Diencephalon (tissue), 1 donor: ENCODE data around the gene OR5B2. TPM values are rescaled to one million over a fixed set of nuclear protein-coding genes. Genes with fewer than 3 reads are reported as not detected.

Experiments used
- total RNA-seq: library from RNA; depleted of rRNA; stranded (reverse); fragments of >200 nt; gene quantifications from one replicate; pipeline ENCODE4 v1.2.3, GENCODE V29; 2014

OR5B2 gene
- total RNA-seq: not detected

DNA sequence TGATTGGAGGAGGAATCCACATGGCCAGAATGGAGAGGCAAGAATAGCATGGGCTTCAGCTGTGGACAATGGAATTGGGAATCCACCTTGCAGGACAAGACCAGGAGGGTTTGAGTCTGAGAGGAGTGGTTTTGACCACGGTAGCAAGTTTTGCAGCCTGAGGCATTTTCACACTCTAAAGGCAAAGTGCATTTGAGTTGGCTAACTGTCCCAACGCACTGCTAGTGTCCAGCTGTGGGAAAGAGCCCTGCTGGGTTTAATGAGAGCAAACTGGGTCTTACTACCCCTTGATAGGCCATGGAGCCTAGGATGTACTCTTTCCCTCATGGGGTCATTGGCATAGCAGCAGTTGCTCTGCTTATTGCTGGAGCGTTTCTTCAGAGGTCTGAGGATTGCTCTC, at the start of gene OR5B2:
Gene OR5B2 (minus strand): TSS at position 101 of the 400 bp plus-strand sequence. CDS start 4,860 bp downstream, outside the sequence.

GRCh38 chr11:58442136-58442535, 14.2 kb upstream of the OR5B2 start, which contains the start of gene OR5B12:
Gene OR5B12, minus strand, starts transcription at chr11:58442236. Its CDS starts 2,085 bp downstream, at chr11:58440151.

DNA sequence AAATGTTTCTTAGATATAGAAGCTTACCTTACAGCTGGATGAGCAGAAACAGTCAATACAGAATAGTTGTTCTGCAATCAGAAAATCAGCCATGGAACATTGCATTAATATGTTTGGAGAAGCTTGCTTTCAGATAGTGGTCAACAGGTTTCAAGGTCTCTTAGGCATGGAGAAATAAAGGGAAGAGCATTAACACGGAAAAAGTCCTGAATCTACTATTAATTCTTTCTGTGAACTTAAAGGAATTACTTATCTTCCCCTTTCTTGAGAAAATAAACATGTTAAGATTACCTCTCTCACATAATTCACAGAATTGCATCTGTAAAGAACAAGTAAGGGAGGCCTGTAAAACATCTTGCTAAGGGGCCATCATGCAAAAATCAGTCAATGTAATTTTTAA, 21.1 kb downstream of the OR5B2 start, which contains the start of gene OR5B3:
Gene OR5B3 (minus strand): TSS at position 101 of the 400 bp plus-strand sequence. CDS start 3,465 bp downstream, outside the sequence.

Other genes starting within 250 kb of the OR5B2 start
- not detected for gene OR9Q2, start 239.1 kb downstream of the OR5B2 start, total RNA-seq
- gene OR1S2, start 224.0 kb downstream of the OR5B2 start, total RNA-seq: not detected
- gene OR1S1, start 215.4 kb downstream of the OR5B2 start, total RNA-seq: not detected
- not detected for gene OR10Q1, start 199.2 kb downstream of the OR5B2 start, total RNA-seq
- gene OR10W1, start 159.9 kb downstream of the OR5B2 start, total RNA-seq: not detected
- gene OR5B17, start 69.1 kb downstream of the OR5B2 start, total RNA-seq: not detected
- not detected for gene OR5B3, start 21.2 kb downstream of the OR5B2 start, total RNA-seq
- not detected for gene OR5B12, start 14.1 kb upstream of the OR5B2 start, total RNA-seq
- gene OR5B21, start 80.0 kb upstream of the OR5B2 start, total RNA-seq: not detected
- 4.2 TPM for gene LPXN, start 147.7 kb upstream of the OR5B2 start, total RNA-seq
- 53.5 TPM for gene ZFP91, start 150.9 kb upstream of the OR5B2 start, total RNA-seq
- gene CNTF, start 194.5 kb upstream of the OR5B2 start, total RNA-seq: 1.6 TPM